Epithelial cell of esophagus (primary cell): ENCODE data around the gene MOB3B.

ENCODE experiments used
- DNase-seq: peaks from one replicate; pipeline ENCODE4 v3.0.0; 2010; ENCODE audit warnings: low read depth
- H3K4me3 ChIP-seq: 2 replicates; pipeline ENCODE4 v1.5.1; 2011; ENCODE audit warnings: mild to moderate bottlenecking, low read length, control low read depth
- CTCF ChIP-seq: IDR thresholded peaks from 2 replicates; pipeline ENCODE4 v1.5.1; 2011; ENCODE audit warnings: low read depth, mild to moderate bottlenecking, low read length, control low read depth, inconsistent platforms; ENCODE audit not compliant: insufficient read depth; ENCODE audit errors: missing control alignments

Gene MOB3B

GRCh38 chr9:27352457-27353165 is 177.0 kb downstream of the MOB3B start:
- TF ChIP-seq CTCF, result no peak
- no peak for DNase-seq
- H3K4me3 ChIP-seq, result no peak overlapping the region

- no peak for TF ChIP-seq CTCF
- DNase-seq, result no peak
- no peak overlapping the region for H3K4me3 ChIP-seq
These were observed 178.2 kb downstream of the MOB3B start for GRCh38 chr9:27351438-27351837.

GRCh38 chr9:27350382-27350976 is 179.1 kb downstream of the MOB3B start:
- no peak overlapping the region for H3K4me3 ChIP-seq
- no peak for TF ChIP-seq CTCF
- no peak for DNase-seq

GRCh38 chr9:27349698-27350080 is 179.9 kb downstream of the MOB3B start:
- no peak for TF ChIP-seq CTCF
- H3K4me3 ChIP-seq, result no peak overlapping the region
- no peak for DNase-seq

GRCh38 chr9:27348785-27349697 is 180.6 kb downstream of the MOB3B start:
- DNase-seq, result no peak
- TF ChIP-seq CTCF, result no peak
- H3K4me3 ChIP-seq, result no peak overlapping the region

- H3K4me3 ChIP-seq, result no peak overlapping the region
- DNase-seq, result no peak
- no peak for TF ChIP-seq CTCF
These were observed 181.7 kb downstream of the MOB3B start for GRCh38 chr9:27347889-27348288.

GRCh38 chr9:27344776-27345175 is 184.8 kb downstream of the MOB3B start:
- TF ChIP-seq CTCF, result no peak
- H3K4me3 ChIP-seq, result no peak overlapping the region
- DNase-seq, result no peak
